Measurements from ENCODE around the gene PSMA3. TPM values are rescaled to one million over a fixed set of nuclear protein-coding genes. Genes with fewer than 3 reads are reported as not detected.

PSMA3 gene
- total RNA-seq = 100 to 1,000 TPM; 342 to 425 TPM

- H3K27me3 Mint-ChIP-seq = no peaks in the 10 kb centered on the region
- DNase-seq (peak; percentile 98), ATAC-seq (peak; percentile 93)
- H3K27ac Mint-ChIP-seq = peak within 1 kb of the TSS; percentile 96
- no peaks in the 10 kb centered on the region for H3K9me3 Mint-ChIP-seq (ENCODE audit: low read depth)
- ChIA-PET POLR2A (interaction anchor here (0.9 to 1.5 kb wide), 3 partner anchors 53 to 183 kb away, joined by 3 to 15 read pairs (median 5); partner anchors contain the start of genes ARID4A, KIAA0586 and TIMM9), CTCF (interaction anchor here (0.8 to 2.6 kb wide), 4 partner anchors 8 to 151 kb away, joined by 3 to 11 read pairs (median 4); partner anchors contain the start of genes ARID4A and TOMM20L)
- H3K4me1 Mint-ChIP-seq = peaks cover 40% of the 10 kb centered on the region
- peaks cover 27% of the 10 kb centered on the region for H3K36me3 Mint-ChIP-seq (ENCODE audit: low read depth)
- H3K4me3 Mint-ChIP-seq = peak within 1 kb of the TSS; percentile 96
- intact Hi-C loops (cut with DNase I, micrococcal nuclease) = loop anchor here (1.0 to 2.0 kb wide), 7 partner anchors 36 to 854 kb away; partner anchors contain the start of genes ACTR10 (in 2 of the 2), ARID4A (in 2 of the 2), KIAA0586 (in 2 of the 2) and TIMM9 (in 2 of the 2)
Observed at GRCh38 chr14:58244556-58245387, at the start of gene PSMA3. PSMA3 (plus strand) TSS chr14:58244843; CDS start chr14:58244921, 78 bp downstream.

- DNase-seq (no peak), ATAC-seq (no peak)
- Mint-ChIP-seq H3K4me3 (no peak overlapping the region), H3K27ac (no peak overlapping the region), H3K27me3 (no peaks in the 10 kb centered on the region), H3K36me3 (ENCODE audit: low read depth) (no peaks in the 10 kb centered on the region), H3K9me3 (ENCODE audit: low read depth) (no peaks in the 10 kb centered on the region), H3K4me1 (peaks cover 27% of the 10 kb centered on the region)
- intact Hi-C loops (cut with DNase I, micrococcal nuclease) = loop anchor here in 1 of 2 experiments (5.0 kb wide), 1 partner anchor 231 kb away; the partner anchor contains the start of genes KIAA0586 and TIMM9
- CTCF ChIA-PET = interaction anchor here (0.6 kb wide), 1 partner anchor 132 kb away, joined by 3 read pairs; no protein-coding TSS in a partner anchor
- POLR2A ChIA-PET = no interaction called here
Observed at GRCh38 chr14:58196198-58196597, 48.4 kb upstream of the PSMA3 start.

GRCh38 chr14:58198086-58198485, 46.6 kb upstream of the PSMA3 start:
- H3K9me3 Mint-ChIP-seq (ENCODE audit: low read depth) = no peaks in the 10 kb centered on the region
- intact Hi-C loops (cut with DNase I, micrococcal nuclease) = loop anchor here in 1 of 2 experiments (5.0 kb wide), 1 partner anchor 229 kb away; the partner anchor contains the start of genes KIAA0586 and TIMM9
- DNase-seq (no peak), ATAC-seq (no peak)
- no peaks in the 10 kb centered on the region for H3K36me3 Mint-ChIP-seq (ENCODE audit: low read depth)
- H3K4me3 Mint-ChIP-seq = no peak overlapping the region
- no peaks in the 10 kb centered on the region for H3K27me3 Mint-ChIP-seq
- CTCF ChIA-PET = no interaction called here
- POLR2A ChIA-PET = no interaction called here
- H3K27ac Mint-ChIP-seq = no peak overlapping the region
- peaks cover 36% of the 10 kb centered on the region for H3K4me1 Mint-ChIP-seq

GRCh38 chr14:58199726-58200479, 44.7 kb upstream of the PSMA3 start, which contains the start of gene ACTR10:
ACTR10 (plus strand) TSS chr14:58200149; CDS start chr14:58200218, 69 bp downstream.
- Mint-ChIP-seq H3K27ac (peak within 1 kb of the TSS; percentile 92), H3K27me3 (no peaks in the 10 kb centered on the region), H3K36me3 (ENCODE audit: low read depth) (peaks cover 5% of the 10 kb centered on the region), H3K9me3 (ENCODE audit: low read depth) (no peaks in the 10 kb centered on the region), H3K4me3 (peak within 1 kb of the TSS; percentile 97), H3K4me1 (peaks cover 38% of the 10 kb centered on the region)
- CTCF ChIA-PET = interaction anchor here (1.2 kb wide), 3 partner anchors 89 to 98 kb away, joined by 4 read pairs; partner anchors contain the start of gene ARID4A
- DNase-seq = peak; percentile 93
- POLR2A ChIA-PET = interaction anchor here (2.2 kb wide), 1 partner anchor 98 kb away, joined by 13 read pairs; the partner anchor contains the start of gene ARID4A
- intact Hi-C loops (cut with DNase I, micrococcal nuclease) = loop anchor here (1.0 to 5.0 kb wide), 11 partner anchors 39 to 931 kb away; partner anchors contain the start of genes ARID4A (in 2 of the 2), KIAA0586 (in 2 of the 2), PSMA3 (in 2 of the 2) and TIMM9 (in 2 of the 2)
- peak; percentile 93 for ATAC-seq

- intact Hi-C loops (cut with DNase I, micrococcal nuclease) = loop anchor here (1.0 to 2.0 kb wide), 9 partner anchors 39 to 932 kb away; partner anchors contain the start of genes PSMA3 (in 2 of the 2), AP5M1 (in 1 of the 2), ARID4A (in 1 of the 2) and ARMH4 (in 1 of the 2)
- DNase-seq (no peak), ATAC-seq (peak; percentile 19)
- Mint-ChIP-seq H3K9me3 (ENCODE audit: low read depth) (no peaks in the 10 kb centered on the region), H3K4me1 (peaks cover 38% of the 10 kb centered on the region), H3K4me3 (peak overlapping the region; percentile 97), H3K27me3 (no peaks in the 10 kb centered on the region), H3K27ac (peak overlapping the region; percentile 92), H3K36me3 (ENCODE audit: low read depth) (peaks cover 5% of the 10 kb centered on the region)
- POLR2A ChIA-PET = interaction anchor here (2.2 kb wide), 1 partner anchor 98 kb away, joined by 13 read pairs; the partner anchor contains the start of gene ARID4A
- CTCF ChIA-PET = interaction anchor here (1.2 kb wide), 3 partner anchors 89 to 98 kb away, joined by 4 read pairs; partner anchors contain the start of gene ARID4A
Observed at GRCh38 chr14:58200480-58200841, 44.2 kb upstream of the PSMA3 start.

DNA sequence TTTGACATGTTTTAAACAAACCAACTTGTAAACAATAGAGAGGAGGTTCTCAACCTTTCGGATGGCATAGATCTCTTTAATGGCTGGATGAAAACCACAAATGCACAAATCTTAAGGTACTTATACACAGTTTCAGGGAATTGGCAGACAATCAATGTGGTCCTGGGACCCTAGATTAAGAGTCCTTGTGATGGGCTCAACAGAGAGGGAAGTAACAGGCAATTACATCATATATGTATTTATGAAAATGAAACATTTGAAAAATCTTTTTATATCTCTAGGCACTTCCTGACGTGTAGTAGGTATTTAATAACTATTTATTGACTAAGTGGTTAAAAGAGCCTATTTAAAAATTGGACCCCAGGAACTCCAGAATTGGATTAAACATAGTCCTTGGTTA, 43.8 kb upstream of the PSMA3 start:
- Mint-ChIP-seq H3K4me1 (peaks cover 38% of the 10 kb centered on the region), H3K9me3 (ENCODE audit: low read depth) (no peaks in the 10 kb centered on the region), H3K36me3 (ENCODE audit: low read depth) (peaks cover 5% of the 10 kb centered on the region), H3K27ac (peak overlapping the region; percentile 92), H3K27me3 (no peaks in the 10 kb centered on the region), H3K4me3 (peak overlapping the region; percentile 97)
- DNase-seq (no peak), ATAC-seq (no peak)
- POLR2A ChIA-PET = interaction anchor here (2.2 kb wide), 1 partner anchor 97 kb away, joined by 13 read pairs; the partner anchor contains the start of gene ARID4A
- CTCF ChIA-PET = no interaction called here
- intact Hi-C loops (cut with DNase I, micrococcal nuclease) = loop anchor here (1.0 to 2.0 kb wide), 9 partner anchors 38 to 932 kb away; partner anchors contain the start of genes PSMA3 (in 2 of the 2), AP5M1 (in 1 of the 2), ARID4A (in 1 of the 2) and ARMH4 (in 1 of the 2)

DNA sequence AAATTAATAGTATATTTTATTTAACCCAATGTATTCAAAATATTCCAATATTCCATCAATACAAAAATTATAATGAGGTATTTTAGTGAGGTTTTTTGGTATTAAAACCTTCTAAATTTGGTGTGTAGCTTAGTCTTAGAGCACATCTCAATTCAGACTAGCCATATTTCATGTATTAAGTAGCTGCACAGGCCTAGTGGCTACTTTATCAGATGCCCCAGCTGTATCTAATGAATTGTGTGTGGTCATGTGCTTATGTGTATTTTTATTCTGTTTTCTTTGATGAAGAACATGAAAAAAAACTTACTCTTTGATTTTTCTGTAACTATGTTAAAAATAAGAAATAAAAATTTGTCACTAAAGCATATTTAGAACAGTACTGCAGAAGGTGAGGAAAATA, 31.5 kb upstream of the PSMA3 start:
- ChIA-PET CTCF (no interaction called here), POLR2A (no interaction called here)
- no peak for ATAC-seq

DNA sequence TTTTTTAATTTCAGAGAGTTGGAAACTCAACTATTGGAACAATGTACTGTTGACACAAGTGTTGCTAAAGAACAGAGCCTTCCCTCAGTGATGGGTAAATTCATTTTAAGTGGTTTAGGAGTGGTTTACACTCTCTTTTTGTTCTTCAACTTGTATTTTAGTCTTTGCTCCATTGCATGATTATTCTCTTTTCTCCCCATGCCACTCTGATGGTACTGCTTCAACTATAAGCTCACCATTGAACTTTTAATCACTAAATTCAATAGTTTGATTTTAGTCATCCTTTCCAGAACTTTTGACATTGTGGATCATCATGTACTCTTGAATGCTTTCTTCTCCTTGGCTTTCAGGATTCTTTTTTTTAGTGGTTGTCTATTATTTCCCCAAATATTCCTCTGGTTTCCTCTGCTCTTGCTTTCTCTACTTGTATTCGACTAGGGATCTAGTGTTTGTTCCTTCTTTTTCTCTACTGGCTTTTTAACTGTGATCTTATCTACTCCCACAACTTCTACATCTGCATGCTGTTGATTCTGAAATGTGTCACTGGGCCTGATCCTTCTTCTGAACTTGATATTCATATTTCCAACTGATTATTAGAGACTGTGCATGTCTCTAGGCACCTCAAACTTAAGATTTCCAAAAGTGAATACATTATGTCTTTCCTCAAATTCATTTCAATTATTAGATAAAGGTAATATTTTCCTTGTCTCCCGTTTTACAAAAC, 29.3 kb upstream of the PSMA3 start:
- Mint-ChIP-seq H3K27me3 (no peaks in the 10 kb centered on the region), H3K9me3 (ENCODE audit: low read depth) (no peaks in the 10 kb centered on the region), H3K4me3 (no peak overlapping the region), H3K36me3 (ENCODE audit: low read depth) (peaks cover 23% of the 10 kb centered on the region), H3K27ac (peak overlapping the region; percentile 49), H3K4me1 (peaks cover 6% of the 10 kb centered on the region)
- intact Hi-C loops (cut with DNase I, micrococcal nuclease) = no loop called here
- ATAC-seq (peak; percentile 69), DNase-seq (no peak)
- ChIA-PET POLR2A (no interaction called here), CTCF (interaction anchor here (1.1 kb wide), 1 partner anchor 18 kb away, joined by 3 read pairs; no protein-coding TSS in a partner anchor)

More for the DNA sequence above, 31.5 kb upstream of the PSMA3 start:
- Mint-ChIP-seq H3K27ac (no peak overlapping the region), H3K27me3 (no peaks in the 10 kb centered on the region), H3K4me3 (no peak overlapping the region), H3K36me3 (ENCODE audit: low read depth) (peaks cover 25% of the 10 kb centered on the region), H3K4me1 (peaks cover 6% of the 10 kb centered on the region), H3K9me3 (ENCODE audit: low read depth) (no peaks in the 10 kb centered on the region)
- intact Hi-C loops (cut with DNase I, micrococcal nuclease) = no loop called here
- no peak for DNase-seq

- Mint-ChIP-seq H3K9me3 (ENCODE audit: low read depth) (no peaks in the 10 kb centered on the region), H3K27ac (peak overlapping the region; percentile 10), H3K27me3 (no peaks in the 10 kb centered on the region), H3K36me3 (ENCODE audit: low read depth) (peaks cover 21% of the 10 kb centered on the region), H3K4me3 (no peak overlapping the region), H3K4me1 (peaks cover 6% of the 10 kb centered on the region)
- ChIA-PET CTCF (no interaction called here), POLR2A (no interaction called here)
- intact Hi-C loops (cut with DNase I, micrococcal nuclease) = no loop called here
- ATAC-seq (no peak), DNase-seq (no peak)
Observed at GRCh38 chr14:58216544-58216943, 28.1 kb upstream of the PSMA3 start.

- Mint-ChIP-seq H3K4me1 (no peaks in the 10 kb centered on the region), H3K9me3 (ENCODE audit: low read depth) (no peaks in the 10 kb centered on the region), H3K36me3 (ENCODE audit: low read depth) (peaks cover 9% of the 10 kb centered on the region), H3K27ac (no peak overlapping the region), H3K27me3 (no peaks in the 10 kb centered on the region), H3K4me3 (no peak overlapping the region)
- POLR2A ChIA-PET = no interaction called here
- intact Hi-C loops (cut with DNase I, micrococcal nuclease) = no loop called here
- ATAC-seq (no peak), DNase-seq (no peak)
- CTCF ChIA-PET = interaction anchor here (0.7 kb wide), 1 partner anchor 20 kb away, joined by 3 read pairs; no protein-coding TSS in a partner anchor
Observed at GRCh38 chr14:58227096-58227819, 17.4 kb upstream of the PSMA3 start.

Measured in activated CD4-positive, alpha-beta T cell treated with anti-CD3 and anti-CD28 coated beads for 36 hours (primary cell).